Spleen (tissue), 7 donors: ENCODE data around the gene ZNF785.

Source experiments
- POLR2A ChIP-seq, 3 donors: fragments of 450-650 bp; IDR thresholded peaks; one replicate each; pipeline ENCODE4 v1.5.1; 2017; ENCODE audit warnings: antibody characterized with exemption in 3 of 3, mild to moderate bottlenecking in 1 of 3
- TF ChIP-seq, protein P1 (sequence below), 11 experiments: fragments of 200-600 bp in 7 of 11; fragments of 450-650 bp in 4 of 11; sonication (generic) in 4 of 11; IDR thresholded peaks in 8 of 11; conservative IDR thresholded peaks in 3 of 11; 1 replicate in 7 of 11; 2 replicates in 4 of 11; pipeline versions ENCODE4 v1.4.0 to v1.8.0; 2016 to 2021; ENCODE audit warnings: antibody characterized with exemption in 11 of 11, inconsistent platforms in 4 of 11, mild to moderate bottlenecking in 1 of 11
- donor health status: DM: no; HTN: no; CAD: no; lungs with moderate emphysema.
- donor health status: DM: no; HTN: no; CAD: no.
- donor health status: DM: no; HTN: no; CAD: no.

GRCh38 chr16:30554557-30555314 lies 30.8 kb downstream of the ZNF785 start:
- TF ChIP-seq, protein P1, sequence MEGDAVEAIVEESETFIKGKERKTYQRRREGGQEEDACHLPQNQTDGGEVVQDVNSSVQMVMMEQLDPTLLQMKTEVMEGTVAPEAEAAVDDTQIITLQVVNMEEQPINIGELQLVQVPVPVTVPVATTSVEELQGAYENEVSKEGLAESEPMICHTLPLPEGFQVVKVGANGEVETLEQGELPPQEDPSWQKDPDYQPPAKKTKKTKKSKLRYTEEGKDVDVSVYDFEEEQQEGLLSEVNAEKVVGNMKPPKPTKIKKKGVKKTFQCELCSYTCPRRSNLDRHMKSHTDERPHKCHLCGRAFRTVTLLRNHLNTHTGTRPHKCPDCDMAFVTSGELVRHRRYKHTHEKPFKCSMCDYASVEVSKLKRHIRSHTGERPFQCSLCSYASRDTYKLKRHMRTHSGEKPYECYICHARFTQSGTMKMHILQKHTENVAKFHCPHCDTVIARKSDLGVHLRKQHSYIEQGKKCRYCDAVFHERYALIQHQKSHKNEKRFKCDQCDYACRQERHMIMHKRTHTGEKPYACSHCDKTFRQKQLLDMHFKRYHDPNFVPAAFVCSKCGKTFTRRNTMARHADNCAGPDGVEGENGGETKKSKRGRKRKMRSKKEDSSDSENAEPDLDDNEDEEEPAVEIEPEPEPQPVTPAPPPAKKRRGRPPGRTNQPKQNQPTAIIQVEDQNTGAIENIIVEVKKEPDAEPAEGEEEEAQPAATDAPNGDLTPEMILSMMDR (IDR thresholded peaks at IDR 0.05 in 8 of 11, conservative IDR thresholded peaks at IDR 0.05 in 3 of 11), result no peak
- no peak for TF ChIP-seq POLR2A (IDR thresholded peaks at IDR 0.05)
